Epidermal melanocyte (primary cell): Measurements from ENCODE around the gene BICRA.
"Not testable (repeated sequence)": the region's sequence is repeated elsewhere in the genome, so short reads cannot be mapped to it uniquely, and the experiment has no call there.

Source experiments
- DNase-seq: peaks from one replicate; pipeline ENCODE4 v3.0.0; 2011; ENCODE audit warnings: low spot score; ENCODE audit not compliant: insufficient read length

Gene BICRA

DNA sequence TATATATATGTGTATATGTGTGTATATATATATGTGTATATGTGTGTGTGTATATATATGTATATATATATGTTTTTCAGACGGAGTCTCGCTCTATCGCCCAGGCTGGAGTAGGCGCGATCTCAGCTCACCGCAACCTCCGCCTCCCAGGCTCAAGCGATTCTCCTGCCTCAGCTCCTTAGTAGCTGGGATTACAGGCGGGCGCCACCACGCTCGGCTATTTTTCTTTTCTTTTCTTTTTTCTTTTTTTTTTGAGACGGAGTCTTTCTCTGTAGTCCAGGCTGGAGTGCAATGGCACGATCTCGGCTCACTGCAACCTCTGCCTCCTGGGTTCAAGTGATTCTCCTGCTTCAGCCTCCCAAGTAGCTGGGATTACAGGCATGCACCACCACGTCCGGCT lies 137.2 kb downstream of the BICRA start:
- DNase-seq, result not testable (repeated sequence)

DNA sequence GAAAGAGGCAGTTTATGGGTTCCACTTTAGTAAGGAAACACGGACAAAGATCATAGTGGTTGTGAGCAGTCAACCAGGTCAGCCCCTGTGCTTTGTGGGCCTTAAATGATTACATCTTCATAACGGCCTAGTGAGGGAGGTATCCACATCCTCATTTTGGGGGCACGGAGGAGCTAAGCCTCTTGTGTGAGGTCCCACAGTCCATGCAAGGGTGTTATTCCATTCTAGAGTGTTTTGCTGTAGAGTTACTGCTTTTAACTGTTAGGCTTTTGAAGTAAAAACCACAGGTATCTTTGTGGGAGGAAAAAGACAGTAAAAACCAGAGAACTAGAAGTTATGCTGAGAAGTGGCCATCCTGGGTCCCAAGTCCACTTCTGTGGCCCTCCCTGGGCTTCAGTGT lies 140.4 kb downstream of the BICRA start:
- no peak for DNase-seq

DNA sequence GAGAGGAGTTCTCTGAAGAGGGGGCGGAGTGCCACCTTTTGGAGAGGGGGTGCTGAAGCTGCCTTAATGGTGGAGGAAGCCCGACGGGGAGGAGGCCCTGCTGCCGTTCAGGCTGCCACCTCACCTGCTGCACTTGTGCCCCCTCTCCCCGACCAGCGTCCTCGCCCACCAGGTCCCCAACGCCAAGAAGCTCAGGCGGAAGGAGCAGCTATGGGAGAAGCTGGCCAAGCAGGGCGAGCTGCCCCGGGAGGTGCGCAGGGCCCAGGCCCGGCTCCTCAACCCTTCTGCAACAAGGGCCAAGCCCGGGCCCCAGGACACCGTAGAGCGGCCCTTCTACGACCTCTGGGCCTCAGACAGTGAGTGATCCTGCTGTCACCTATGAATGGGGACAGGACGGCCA lies 141.8 kb downstream of the BICRA start:
- DNase-seq, result no peak

DNA sequence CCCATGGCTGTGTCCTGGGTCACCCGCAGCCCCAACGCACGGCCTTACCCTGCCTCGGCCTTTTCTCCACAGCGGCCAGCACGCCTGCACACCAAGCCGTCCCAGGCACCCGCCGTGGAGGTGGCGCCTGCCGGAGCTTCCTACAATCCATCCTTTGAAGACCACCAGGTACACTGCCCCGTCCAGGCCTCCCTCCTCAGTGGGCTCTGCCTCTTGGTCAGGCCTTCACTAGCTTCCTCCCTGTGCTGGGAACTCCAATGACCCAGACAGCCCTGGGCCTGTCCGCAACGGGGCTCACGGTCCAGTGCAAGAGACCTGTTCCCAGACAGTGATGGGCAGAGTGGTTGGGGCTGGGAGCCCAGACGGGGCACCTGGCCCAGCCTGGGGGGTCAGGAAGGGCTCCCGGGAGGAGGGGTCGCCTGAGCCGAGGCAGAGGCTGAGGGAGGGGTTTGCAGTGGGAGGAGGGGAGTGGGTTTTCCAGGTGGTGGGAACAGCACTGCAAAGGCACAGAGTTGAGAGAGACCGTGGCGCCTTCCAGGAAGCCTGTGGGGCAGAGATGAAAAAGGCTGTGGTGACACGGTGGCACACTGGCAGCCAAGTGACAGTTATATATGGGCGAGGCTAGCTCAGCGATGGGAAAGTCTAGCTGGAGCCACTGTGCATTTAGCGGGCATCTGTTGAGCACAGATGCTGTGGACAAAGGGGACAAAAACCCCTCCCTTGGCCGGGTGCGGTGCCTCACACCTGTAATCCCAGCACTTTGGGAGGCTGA lies 143.7 kb downstream of the BICRA start:
- no peak for DNase-seq
